ENCODE data around the gene PPM1H.
"Not testable (repeated sequence)": the region's sequence is repeated elsewhere in the genome, so short reads cannot be mapped to it uniquely, and the experiment has no call there.

Gene PPM1H

DNA sequence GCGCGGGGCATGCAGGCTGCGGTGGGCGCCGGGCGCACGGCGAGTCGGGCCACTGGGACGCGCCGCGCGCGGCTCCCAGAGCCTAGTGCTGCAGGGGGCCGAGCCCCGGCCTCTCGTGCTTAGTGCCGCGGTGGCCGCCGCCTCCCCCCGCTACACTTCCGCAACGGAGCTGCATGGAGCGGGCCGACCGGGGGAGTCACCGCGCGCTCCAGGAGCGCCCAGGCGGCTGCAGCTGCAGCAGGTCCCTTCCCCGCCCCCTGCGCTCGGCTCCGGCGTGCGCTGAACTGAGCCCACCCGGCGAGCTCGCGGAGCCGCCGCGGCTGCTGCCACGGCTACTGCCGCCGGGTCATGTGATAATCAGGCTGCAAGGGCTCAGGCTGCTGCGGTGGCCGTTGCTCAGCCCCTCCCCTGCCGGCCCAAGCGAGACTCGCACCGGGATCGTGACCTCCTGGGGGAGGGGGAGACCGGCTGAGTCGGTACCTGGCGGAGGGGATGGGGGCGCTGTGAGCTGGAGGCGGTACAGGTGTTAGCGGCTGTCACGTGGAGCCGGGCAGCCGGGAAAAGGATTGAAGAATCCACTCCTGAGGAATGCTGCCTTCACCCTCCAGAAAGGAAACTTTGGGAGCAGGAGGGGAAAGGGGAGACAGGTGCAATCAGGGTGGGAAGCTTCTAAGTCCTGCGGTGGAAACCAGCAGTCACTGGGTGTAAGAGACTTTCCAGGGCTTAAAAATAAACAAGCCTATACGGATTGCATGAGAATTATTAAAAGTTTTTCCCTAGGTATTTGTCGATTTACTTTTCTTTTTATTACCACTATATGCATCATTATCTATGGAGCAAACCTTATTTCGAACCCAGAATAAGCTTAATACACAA is at the start of gene PPM1H:
PPM1H (minus strand) TSS at position 352 of the 876 bp plus-strand sequence. CDS start 414 bp downstream, outside the sequence.
- no peaks in the 10 kb centered on the region for H3K36me3 ChIP-seq (ENCODE audit: control insufficient read depth, low read depth, low read length)
- peak within 1 kb of the TSS; percentile 67 for H3K9ac ChIP-seq (ENCODE audit: low read length)
- H3K27ac ChIP-seq (ENCODE audit: low read length) = peak within 1 kb of the TSS; percentile 52
- no peaks in the 10 kb centered on the region for H3K9me3 ChIP-seq (ENCODE audit: control insufficient read depth, low read depth, low read length)
- peaks cover 27% of the 10 kb centered on the region for H3K4me1 ChIP-seq (ENCODE audit: control insufficient read depth, low read depth, low read length)
- peak within 1 kb of the TSS; percentile 85 for H3K4me3 ChIP-seq (ENCODE audit: low read length)
- peaks cover 5% of the 10 kb centered on the region for H3K27me3 ChIP-seq (ENCODE audit: control insufficient read depth, insufficient read depth, low read length)

DNA sequence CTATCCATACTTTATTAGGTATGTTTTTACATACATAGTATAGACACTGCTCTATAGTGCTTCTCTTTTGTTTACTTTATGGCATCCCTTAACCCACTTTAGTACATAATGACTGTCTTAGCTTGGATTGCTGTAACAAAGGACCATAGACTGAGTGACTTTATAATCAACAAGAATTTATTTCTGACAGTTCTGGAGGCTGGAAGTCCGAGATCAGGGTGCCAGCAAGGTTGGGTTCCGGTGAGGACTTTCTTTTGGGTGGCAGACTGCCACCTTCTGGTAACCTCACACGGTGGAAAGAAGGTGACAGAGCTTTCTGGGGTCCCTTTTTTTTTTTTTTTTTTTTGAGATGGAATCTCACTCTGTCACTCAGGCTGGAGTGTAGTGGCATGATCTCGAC is 48.6 kb upstream of the PPM1H start:
- no peak overlapping the region for H3K9ac ChIP-seq (ENCODE audit: low read length)
- no peaks in the 10 kb centered on the region for H3K27me3 ChIP-seq (ENCODE audit: control insufficient read depth, insufficient read depth, low read length)

DNA sequence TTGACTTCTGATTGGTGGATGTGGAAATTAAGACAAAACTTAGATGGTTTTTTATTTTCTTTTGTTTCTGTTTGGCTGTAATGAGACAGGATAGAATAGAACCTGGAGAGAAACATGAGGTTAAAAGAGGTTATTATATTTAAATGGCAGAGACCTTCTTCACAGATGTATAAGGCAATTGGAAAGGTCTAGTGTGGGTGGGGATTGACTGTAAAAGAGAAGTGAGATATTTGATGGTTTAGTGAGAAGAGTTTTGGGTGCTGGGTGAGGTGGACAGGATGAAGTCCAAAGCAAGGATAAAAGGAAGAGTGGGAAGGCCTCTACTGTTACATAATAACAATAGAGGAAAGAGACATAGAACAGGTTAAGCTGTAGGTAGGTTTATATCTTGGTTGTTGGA is 43.8 kb upstream of the PPM1H start:
- no peaks in the 10 kb centered on the region for H3K27me3 ChIP-seq (ENCODE audit: control insufficient read depth, insufficient read depth, low read length)
- no peaks in the 10 kb centered on the region for H3K9me3 ChIP-seq (ENCODE audit: control insufficient read depth, low read depth, low read length)
- no peaks in the 10 kb centered on the region for H3K36me3 ChIP-seq (ENCODE audit: control insufficient read depth, low read depth, low read length)
- no peaks in the 10 kb centered on the region for H3K4me1 ChIP-seq (ENCODE audit: control insufficient read depth, low read depth, low read length)
- no peak overlapping the region for H3K4me3 ChIP-seq (ENCODE audit: low read length)
- H3K9ac ChIP-seq (ENCODE audit: low read length) = no peak overlapping the region
- H3K27ac ChIP-seq (ENCODE audit: low read length) = no peak overlapping the region

More for the DNA sequence above, 48.6 kb upstream of the PPM1H start:
- Histone ChIP-seq H3K4me3 (ENCODE audit: low read length) (no peak overlapping the region), H3K36me3 (ENCODE audit: control insufficient read depth, low read depth, low read length) (no peaks in the 10 kb centered on the region), H3K4me1 (ENCODE audit: control insufficient read depth, low read depth, low read length) (no peaks in the 10 kb centered on the region), H3K9me3 (ENCODE audit: control insufficient read depth, low read depth, low read length) (no peaks in the 10 kb centered on the region), H3K27ac (ENCODE audit: low read length) (no peak overlapping the region)

DNA sequence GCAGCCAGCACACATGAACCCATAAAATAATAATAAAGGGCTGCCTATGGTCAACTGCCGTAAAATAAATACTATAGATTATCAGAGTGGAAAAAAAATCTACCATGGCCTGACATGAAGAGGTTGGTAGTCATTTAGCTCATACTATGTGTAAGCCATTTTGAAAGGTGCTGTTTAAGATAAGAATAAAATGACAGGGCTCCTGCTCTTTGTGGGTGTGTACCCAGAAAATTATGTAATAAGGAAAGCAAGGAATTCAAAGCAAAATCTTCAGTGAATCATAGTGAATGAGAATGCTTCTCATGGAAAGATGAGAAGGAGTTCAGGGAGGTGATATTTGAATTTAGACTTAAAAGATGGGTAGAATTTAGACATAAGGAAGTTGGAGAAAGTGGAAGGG is 42.9 kb upstream of the PPM1H start:
- Histone ChIP-seq H3K36me3 (ENCODE audit: control insufficient read depth, low read depth, low read length) (no peaks in the 10 kb centered on the region), H3K9me3 (ENCODE audit: control insufficient read depth, low read depth, low read length) (no peaks in the 10 kb centered on the region), H3K27ac (ENCODE audit: low read length) (no peak overlapping the region), H3K27me3 (ENCODE audit: control insufficient read depth, insufficient read depth, low read length) (no peaks in the 10 kb centered on the region), H3K4me3 (ENCODE audit: low read length) (no peak overlapping the region), H3K4me1 (ENCODE audit: control insufficient read depth, low read depth, low read length) (no peaks in the 10 kb centered on the region), H3K9ac (ENCODE audit: low read length) (no peak overlapping the region)

DNA sequence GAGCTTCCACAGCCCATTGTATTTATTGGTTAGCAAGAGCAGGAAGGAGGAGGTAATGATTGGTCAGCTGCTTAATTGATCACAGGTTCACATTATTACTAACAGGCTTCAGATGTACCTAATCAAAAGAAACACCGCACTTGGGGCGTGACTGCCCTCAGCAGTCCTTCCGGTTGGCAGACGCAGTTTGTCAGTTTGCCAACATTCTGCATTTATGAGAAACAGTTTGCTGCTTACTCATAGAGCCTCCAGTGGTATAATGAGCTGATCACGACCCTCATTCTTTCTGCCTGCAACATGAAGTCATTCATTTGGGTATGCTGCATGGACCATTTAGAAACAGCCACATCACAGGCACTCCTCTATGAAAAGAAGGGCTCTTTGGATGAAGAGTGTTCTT is 42.5 kb upstream of the PPM1H start:
- no peaks in the 10 kb centered on the region for H3K4me1 ChIP-seq (ENCODE audit: control insufficient read depth, low read depth, low read length)
- H3K9ac ChIP-seq (ENCODE audit: low read length) = no peak overlapping the region
- H3K27me3 ChIP-seq (ENCODE audit: control insufficient read depth, insufficient read depth, low read length) = no peaks in the 10 kb centered on the region
- no peaks in the 10 kb centered on the region for H3K36me3 ChIP-seq (ENCODE audit: control insufficient read depth, low read depth, low read length)
- H3K4me3 ChIP-seq (ENCODE audit: low read length) = no peak overlapping the region
- no peaks in the 10 kb centered on the region for H3K9me3 ChIP-seq (ENCODE audit: control insufficient read depth, low read depth, low read length)
- no peak overlapping the region for H3K27ac ChIP-seq (ENCODE audit: low read length)

- Histone ChIP-seq H3K9ac (ENCODE audit: low read length) (no peak overlapping the region), H3K4me3 (ENCODE audit: low read length) (no peak overlapping the region), H3K27ac (ENCODE audit: low read length) (no peak overlapping the region), H3K36me3 (ENCODE audit: control insufficient read depth, low read depth, low read length) (no peaks in the 10 kb centered on the region), H3K4me1 (ENCODE audit: control insufficient read depth, low read depth, low read length) (no peaks in the 10 kb centered on the region), H3K9me3 (ENCODE audit: control insufficient read depth, low read depth, low read length) (no peaks in the 10 kb centered on the region), H3K27me3 (ENCODE audit: control insufficient read depth, insufficient read depth, low read length) (no peaks in the 10 kb centered on the region)
These were observed 41.2 kb upstream of the PPM1H start for GRCh38 chr12:62976110-62976662.

DNA sequence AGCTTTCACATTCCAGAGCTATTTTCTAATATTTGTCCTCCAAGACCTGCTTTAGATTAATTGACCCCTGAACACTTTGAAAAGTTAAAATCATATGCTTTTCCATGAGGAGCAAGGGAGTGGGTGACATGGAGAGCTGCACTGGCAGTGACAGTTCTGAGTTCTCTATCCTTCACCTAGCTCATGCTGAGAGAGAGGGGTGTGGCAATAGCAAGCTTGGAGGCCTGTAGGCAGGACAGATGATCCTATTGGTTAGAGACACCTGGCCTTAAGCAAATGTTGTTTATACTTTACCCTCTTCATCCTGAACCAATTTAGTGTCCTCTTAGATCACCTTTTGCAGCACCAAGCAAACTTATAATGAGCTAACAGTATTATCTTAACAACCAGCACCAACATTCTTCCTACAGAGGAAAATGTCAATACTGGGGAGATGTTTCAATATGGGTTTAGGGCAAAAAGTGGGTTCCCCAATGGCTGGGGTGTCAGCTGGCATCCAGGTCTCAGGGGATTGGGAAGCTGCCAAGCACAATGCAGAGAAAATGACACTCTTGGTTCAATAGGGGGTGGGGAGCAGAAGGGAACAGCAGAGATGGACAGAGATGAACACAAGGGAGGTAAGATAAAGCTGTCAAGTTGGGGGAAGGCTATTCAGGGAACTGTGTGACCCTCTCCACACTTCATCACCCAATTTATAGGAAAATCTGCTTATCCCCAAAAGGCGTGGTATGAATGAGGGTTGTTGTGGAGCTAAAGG is 37.0 kb upstream of the PPM1H start:
- Histone ChIP-seq H3K4me3 (ENCODE audit: low read length) (no peak overlapping the region), H3K4me1 (ENCODE audit: control insufficient read depth, low read depth, low read length) (no peaks in the 10 kb centered on the region), H3K9ac (ENCODE audit: low read length) (no peak overlapping the region), H3K36me3 (ENCODE audit: control insufficient read depth, low read depth, low read length) (no peaks in the 10 kb centered on the region), H3K27me3 (ENCODE audit: control insufficient read depth, insufficient read depth, low read length) (no peaks in the 10 kb centered on the region), H3K27ac (ENCODE audit: low read length) (no peak overlapping the region), H3K9me3 (ENCODE audit: control insufficient read depth, low read depth, low read length) (no peaks in the 10 kb centered on the region)

DNA sequence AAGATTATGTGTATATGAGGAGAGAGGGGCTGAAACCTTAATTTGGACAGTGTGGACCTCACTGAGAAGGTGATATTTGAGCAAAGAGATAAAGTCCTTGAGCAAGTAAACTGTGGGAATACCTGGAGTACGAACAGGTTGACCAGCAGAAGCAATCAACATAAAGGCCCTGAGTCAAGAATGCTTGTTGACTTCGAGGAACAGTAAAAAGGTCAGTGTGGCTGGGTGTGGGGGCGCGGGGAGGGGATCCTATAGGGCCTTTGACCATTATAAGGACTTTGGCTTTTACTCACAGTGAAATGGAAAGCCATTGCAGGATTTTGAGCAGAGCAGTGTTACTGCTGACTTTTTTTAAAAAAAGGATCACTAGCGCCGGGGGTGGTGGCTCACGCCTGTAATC is 34.7 kb upstream of the PPM1H start:
- H3K27me3 ChIP-seq (ENCODE audit: control insufficient read depth, insufficient read depth, low read length) = no peaks in the 10 kb centered on the region
- no peaks in the 10 kb centered on the region for H3K9me3 ChIP-seq (ENCODE audit: control insufficient read depth, low read depth, low read length)
- no peak overlapping the region for H3K27ac ChIP-seq (ENCODE audit: low read length)
- no peaks in the 10 kb centered on the region for H3K4me1 ChIP-seq (ENCODE audit: control insufficient read depth, low read depth, low read length)
- H3K4me3 ChIP-seq (ENCODE audit: low read length) = no peak overlapping the region
- no peak overlapping the region for H3K9ac ChIP-seq (ENCODE audit: low read length)
- H3K36me3 ChIP-seq (ENCODE audit: control insufficient read depth, low read depth, low read length) = no peaks in the 10 kb centered on the region

- Histone ChIP-seq H3K4me3 (ENCODE audit: low read length) (no peak overlapping the region), H3K27me3 (ENCODE audit: control insufficient read depth, insufficient read depth, low read length) (no peaks in the 10 kb centered on the region), H3K36me3 (ENCODE audit: control insufficient read depth, low read depth, low read length) (no peaks in the 10 kb centered on the region), H3K9ac (ENCODE audit: low read length) (no peak overlapping the region), H3K27ac (ENCODE audit: low read length) (no peak overlapping the region), H3K4me1 (ENCODE audit: control insufficient read depth, low read depth, low read length) (no peaks in the 10 kb centered on the region), H3K9me3 (ENCODE audit: control insufficient read depth, low read depth, low read length) (no peaks in the 10 kb centered on the region)
These were observed 32.8 kb upstream of the PPM1H start for GRCh38 chr12:62967701-62968100.

- H3K27me3 ChIP-seq (ENCODE audit: control insufficient read depth, insufficient read depth, low read length) = no peaks in the 10 kb centered on the region
- no peaks in the 10 kb centered on the region for H3K9me3 ChIP-seq (ENCODE audit: control insufficient read depth, low read depth, low read length)
- H3K4me1 ChIP-seq (ENCODE audit: control insufficient read depth, low read depth, low read length) = no peaks in the 10 kb centered on the region
- no peak overlapping the region for H3K9ac ChIP-seq (ENCODE audit: low read length)
- H3K36me3 ChIP-seq (ENCODE audit: control insufficient read depth, low read depth, low read length) = no peaks in the 10 kb centered on the region
- no peak overlapping the region for H3K4me3 ChIP-seq (ENCODE audit: low read length)
- H3K27ac ChIP-seq (ENCODE audit: low read length) = no peak overlapping the region
These were observed 32.1 kb upstream of the PPM1H start for GRCh38 chr12:62966990-62967506.

- not testable (repeated sequence) for H3K9me3 ChIP-seq (ENCODE audit: control insufficient read depth, low read depth, low read length); H3K4me3 ChIP-seq (ENCODE audit: low read length); H3K36me3 ChIP-seq (ENCODE audit: control insufficient read depth, low read depth, low read length); H3K9ac ChIP-seq (ENCODE audit: low read length); H3K27ac ChIP-seq (ENCODE audit: low read length); H3K4me1 ChIP-seq (ENCODE audit: control insufficient read depth, low read depth, low read length); H3K27me3 ChIP-seq (ENCODE audit: control insufficient read depth, insufficient read depth, low read length)
These were observed 31.6 kb upstream of the PPM1H start for GRCh38 chr12:62966446-62966989.
